GM18498 (cell line): Measurements from ENCODE around the gene NFIA.

ENCODE experiments used
- ATAC-seq: cut with Tn5 transposase; IDR thresholded peaks from one replicate; pipeline ENCODE4 v1.9.1; 2021; ENCODE audit warnings: mild to moderate bottlenecking, moderate library complexity; ENCODE audit not compliant: unreplicated experiment

The NFIA gene

GRCh38 chr1:61238359-61238665 lies 156.0 kb downstream of the NFIA start:
- ATAC-seq, result no peak

- ATAC-seq, result no peak
Measured at GRCh38 chr1:61240878-61241277, 158.5 kb downstream of the NFIA start.

- no peak for ATAC-seq
Measured at GRCh38 chr1:61241411-61241838, 159.1 kb downstream of the NFIA start.

- ATAC-seq, result no peak
Measured at GRCh38 chr1:61241973-61242381, 159.6 kb downstream of the NFIA start.

GRCh38 chr1:61244114-61244513 lies 161.8 kb downstream of the NFIA start:
- no peak for ATAC-seq

- ATAC-seq, result no peak
Measured at GRCh38 chr1:61245696-61246400, 163.5 kb downstream of the NFIA start.

- ATAC-seq, result no peak
Measured at GRCh38 chr1:61247051-61247825, 164.9 kb downstream of the NFIA start.

GRCh38 chr1:61247881-61248752 lies 165.8 kb downstream of the NFIA start:
- no peak for ATAC-seq

GRCh38 chr1:61250933-61251332 lies 168.6 kb downstream of the NFIA start:
- no peak for ATAC-seq

- ATAC-seq, result no peak
Measured at GRCh38 chr1:61253059-61253735, 170.8 kb downstream of the NFIA start.

GRCh38 chr1:61253912-61254633 lies 171.7 kb downstream of the NFIA start:
- ATAC-seq, result no peak

GRCh38 chr1:61254634-61255357 lies 172.4 kb downstream of the NFIA start:
- no peak for ATAC-seq

- ATAC-seq, result no peak
Measured at GRCh38 chr1:61255358-61255703, 173.0 kb downstream of the NFIA start.

GRCh38 chr1:61259379-61260148 lies 177.2 kb downstream of the NFIA start:
- ATAC-seq, result no peak

- ATAC-seq, result no peak
Measured at GRCh38 chr1:61260171-61260570, 177.8 kb downstream of the NFIA start.

GRCh38 chr1:61261595-61261994 lies 179.2 kb downstream of the NFIA start:
- ATAC-seq, result no peak

GRCh38 chr1:61263905-61264824 lies 181.8 kb downstream of the NFIA start:
- no peak for ATAC-seq

GRCh38 chr1:61264825-61265242 lies 182.5 kb downstream of the NFIA start:
- no peak for ATAC-seq
